ENCODE measurements around the gene TSPAN9.

Gene TSPAN9

DNA sequence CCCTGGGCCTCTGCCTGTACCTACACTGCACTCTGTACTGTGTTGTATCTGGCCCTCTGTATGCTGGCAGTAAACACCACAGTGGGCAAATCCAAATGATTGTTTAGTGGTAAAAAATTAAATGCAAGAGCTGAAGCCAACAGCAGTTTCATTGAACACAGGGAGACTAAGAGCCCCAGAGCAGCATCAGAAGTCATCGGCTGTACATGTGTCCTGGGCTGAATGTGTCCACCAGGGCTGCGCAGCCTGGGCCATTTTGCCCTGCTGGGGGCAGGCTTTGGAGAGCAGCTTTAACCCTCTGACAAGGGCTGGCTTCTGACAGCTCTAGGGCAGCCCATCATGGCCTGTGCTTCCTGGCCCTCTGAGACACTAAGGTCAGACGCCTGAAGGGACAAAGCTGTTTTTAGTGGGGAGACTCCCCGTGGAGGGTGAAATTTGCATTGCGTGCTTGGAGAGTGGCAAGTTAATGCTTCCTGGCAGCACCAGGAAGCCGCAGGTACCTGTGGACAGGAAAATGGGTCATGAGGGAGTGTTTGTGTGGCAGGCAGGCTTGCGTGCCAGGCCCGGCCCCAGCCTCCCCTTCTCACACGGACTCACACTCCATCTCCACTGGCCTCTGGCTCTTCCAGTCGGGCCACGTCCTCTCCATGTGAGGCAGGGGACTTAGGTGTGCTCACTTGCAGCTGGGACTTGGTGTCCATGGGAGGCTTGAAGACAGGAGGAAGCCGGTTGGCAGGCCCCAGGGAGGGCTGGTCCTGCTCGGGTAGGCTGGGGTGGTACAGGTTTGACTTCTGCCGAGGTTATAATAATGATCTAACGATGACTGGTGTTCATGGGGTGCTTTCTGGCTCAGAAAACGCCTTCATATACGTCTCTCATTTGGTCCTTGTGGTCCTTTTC, 150.1 kb downstream of the TSPAN9 start:
- TF ChIP-seq, protein P1, sequence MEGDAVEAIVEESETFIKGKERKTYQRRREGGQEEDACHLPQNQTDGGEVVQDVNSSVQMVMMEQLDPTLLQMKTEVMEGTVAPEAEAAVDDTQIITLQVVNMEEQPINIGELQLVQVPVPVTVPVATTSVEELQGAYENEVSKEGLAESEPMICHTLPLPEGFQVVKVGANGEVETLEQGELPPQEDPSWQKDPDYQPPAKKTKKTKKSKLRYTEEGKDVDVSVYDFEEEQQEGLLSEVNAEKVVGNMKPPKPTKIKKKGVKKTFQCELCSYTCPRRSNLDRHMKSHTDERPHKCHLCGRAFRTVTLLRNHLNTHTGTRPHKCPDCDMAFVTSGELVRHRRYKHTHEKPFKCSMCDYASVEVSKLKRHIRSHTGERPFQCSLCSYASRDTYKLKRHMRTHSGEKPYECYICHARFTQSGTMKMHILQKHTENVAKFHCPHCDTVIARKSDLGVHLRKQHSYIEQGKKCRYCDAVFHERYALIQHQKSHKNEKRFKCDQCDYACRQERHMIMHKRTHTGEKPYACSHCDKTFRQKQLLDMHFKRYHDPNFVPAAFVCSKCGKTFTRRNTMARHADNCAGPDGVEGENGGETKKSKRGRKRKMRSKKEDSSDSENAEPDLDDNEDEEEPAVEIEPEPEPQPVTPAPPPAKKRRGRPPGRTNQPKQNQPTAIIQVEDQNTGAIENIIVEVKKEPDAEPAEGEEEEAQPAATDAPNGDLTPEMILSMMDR (IDR thresholded peaks at IDR 0.05; ENCODE audit: poor library complexity, severe bottlenecking), result no peak
- H3K27me3 ChIP-seq (ENCODE audit: insufficient read depth, poor library complexity, severe bottlenecking), result no peaks in the 10 kb centered on the region
- peaks cover 3% of the 10 kb centered on the region for H3K9me3 ChIP-seq (ENCODE audit: severe bottlenecking)
- no peak for DNase-seq (ENCODE audit: low spot score)
- ATAC-seq (ENCODE audit: low read depth), result no peak
- no peak overlapping the region for H3K27ac ChIP-seq (ENCODE audit: poor library complexity, severe bottlenecking)
- H3K36me3 ChIP-seq (ENCODE audit: low read depth), result no peaks in the 10 kb centered on the region
- no peak overlapping the region for H3K4me3 ChIP-seq (ENCODE audit: severe bottlenecking)
- H3K4me1 ChIP-seq (ENCODE audit: insufficient read depth, poor library complexity, severe bottlenecking), result no peaks in the 10 kb centered on the region

DNA sequence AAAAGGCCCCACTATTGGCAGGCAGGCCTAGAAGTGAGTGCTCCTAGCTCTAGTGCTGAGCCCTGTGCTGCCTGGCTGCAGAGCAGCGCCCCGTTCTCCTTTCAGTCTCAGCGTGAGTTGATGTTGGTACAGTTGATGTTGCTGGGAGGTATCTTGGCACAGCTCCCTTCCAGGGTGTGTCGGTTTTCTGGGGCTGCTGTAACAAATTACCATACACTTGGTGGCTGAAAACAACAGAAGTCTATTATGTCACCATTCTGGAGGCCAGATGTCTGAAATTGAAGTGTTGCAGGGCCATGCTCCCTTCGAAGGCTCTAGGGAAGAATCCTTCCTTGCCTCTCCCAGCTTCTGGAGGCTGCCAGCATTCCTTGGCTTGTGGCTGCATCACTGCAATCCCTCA, 151.4 kb downstream of the TSPAN9 start:
- H3K4me1 ChIP-seq (ENCODE audit: insufficient read depth, poor library complexity, severe bottlenecking), result no peaks in the 10 kb centered on the region
- DNase-seq (ENCODE audit: low spot score) (no peak), ATAC-seq (ENCODE audit: low read depth) (no peak)
- no peaks in the 10 kb centered on the region for H3K36me3 ChIP-seq (ENCODE audit: low read depth)
- no peak overlapping the region for H3K4me3 ChIP-seq (ENCODE audit: severe bottlenecking)
- H3K27me3 ChIP-seq (ENCODE audit: insufficient read depth, poor library complexity, severe bottlenecking), result no peaks in the 10 kb centered on the region
- no peak overlapping the region for H3K27ac ChIP-seq (ENCODE audit: poor library complexity, severe bottlenecking)
- H3K9me3 ChIP-seq (ENCODE audit: severe bottlenecking), result peaks cover 3% of the 10 kb centered on the region
- TF ChIP-seq, protein P1 (IDR thresholded peaks at IDR 0.05; ENCODE audit: poor library complexity, severe bottlenecking), result no peak

DNA sequence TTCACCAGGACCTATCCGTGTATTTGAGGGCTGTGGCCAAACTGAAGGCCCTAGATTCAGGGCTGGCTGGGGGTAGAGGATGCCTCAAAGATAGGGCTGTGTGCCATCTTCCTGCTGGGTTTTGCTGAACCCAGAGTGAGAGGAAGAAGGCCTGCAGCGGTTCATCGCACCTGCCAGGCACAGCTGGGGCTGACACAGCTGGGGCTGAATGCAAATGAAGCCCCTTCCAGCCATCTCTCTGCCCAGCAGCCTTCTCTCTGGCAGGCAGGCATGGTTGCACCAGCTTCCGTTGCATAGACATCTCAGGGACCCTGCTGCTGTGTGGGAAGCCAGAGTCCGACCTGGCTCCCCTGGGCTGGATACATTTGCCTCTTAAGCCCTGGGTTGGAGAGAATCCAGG, 152.4 kb downstream of the TSPAN9 start:
- H3K27ac ChIP-seq (ENCODE audit: poor library complexity, severe bottlenecking), result no peak overlapping the region
- H3K4me1 ChIP-seq (ENCODE audit: insufficient read depth, poor library complexity, severe bottlenecking), result no peaks in the 10 kb centered on the region
- H3K36me3 ChIP-seq (ENCODE audit: low read depth), result no peaks in the 10 kb centered on the region
- H3K9me3 ChIP-seq (ENCODE audit: severe bottlenecking), result peaks cover 3% of the 10 kb centered on the region
- no peak for ATAC-seq (ENCODE audit: low read depth)
- H3K4me3 ChIP-seq (ENCODE audit: severe bottlenecking), result no peak overlapping the region
- DNase-seq (ENCODE audit: low spot score), result no peak
- TF ChIP-seq, protein P1 (IDR thresholded peaks at IDR 0.05; ENCODE audit: poor library complexity, severe bottlenecking), result no peak
- H3K27me3 ChIP-seq (ENCODE audit: insufficient read depth, poor library complexity, severe bottlenecking), result no peaks in the 10 kb centered on the region

DNA sequence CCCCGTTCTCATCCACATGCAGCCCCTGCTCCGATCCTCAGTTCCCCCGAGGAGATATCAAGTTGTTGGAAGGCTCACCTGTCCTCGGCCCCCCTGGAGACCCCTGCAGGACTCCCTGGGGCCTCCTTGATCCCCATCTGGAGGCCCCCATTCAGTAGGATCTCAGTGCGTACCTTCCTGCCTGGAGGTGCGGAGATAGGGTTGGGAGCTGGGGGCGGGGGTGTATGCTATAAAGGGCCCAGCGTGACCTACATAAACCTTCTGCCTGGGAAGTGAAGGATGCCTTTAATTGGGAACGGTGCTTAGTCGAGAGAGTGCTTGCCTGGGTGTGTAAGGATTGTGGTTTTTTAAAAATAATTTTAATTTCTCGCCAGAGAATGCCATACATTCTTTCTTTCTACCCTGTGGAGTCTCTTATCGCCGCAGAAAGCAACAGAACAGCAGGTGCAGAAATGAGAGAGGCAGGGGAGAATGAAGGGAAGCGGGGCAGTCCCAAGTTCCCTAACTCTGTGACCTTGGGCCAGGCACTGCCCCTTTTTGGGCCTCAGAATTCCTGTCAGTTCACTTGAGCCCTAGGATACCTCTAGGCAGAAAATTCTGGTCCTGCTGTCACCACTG, 153.7 kb downstream of the TSPAN9 start:
- no peak for DNase-seq (ENCODE audit: low spot score)
- Histone ChIP-seq H3K4me3 (ENCODE audit: severe bottlenecking) (no peak overlapping the region), H3K9me3 (ENCODE audit: severe bottlenecking) (peaks cover 3% of the 10 kb centered on the region), H3K27ac (ENCODE audit: poor library complexity, severe bottlenecking) (no peak overlapping the region), H3K27me3 (ENCODE audit: insufficient read depth, poor library complexity, severe bottlenecking) (no peaks in the 10 kb centered on the region), H3K4me1 (ENCODE audit: insufficient read depth, poor library complexity, severe bottlenecking) (no peaks in the 10 kb centered on the region), H3K36me3 (ENCODE audit: low read depth) (no peaks in the 10 kb centered on the region)
- ATAC-seq (ENCODE audit: low read depth), result no peak
- TF ChIP-seq, protein P1 (IDR thresholded peaks at IDR 0.05; ENCODE audit: poor library complexity, severe bottlenecking), result no peak
